B cell (primary cell): ENCODE data around the gene TNFAIP1. TPM values are rescaled to one million over a fixed set of nuclear protein-coding genes. Genes with fewer than 3 reads are reported as not detected.

Source experiments
- ATAC-seq: fragments of 200-7000 bp; cut with Tn5 transposase; one replicate; pipeline ENCODE4 v1.10.0; 2021; ENCODE audit warnings: low read depth, mild to moderate bottlenecking, moderate number of reproducible peaks, moderate library complexity
- CTCF ChIA-PET: fragments of 350-600 bp; sonication (Branson Sonifier 250); formaldehyde crosslinking; loops from one replicate; lab custom pipeline; 2021; ENCODE audit warnings: antibody characterized with exemption, inconsistent platforms; lab: Charles Lee
- POLR2A ChIA-PET: fragments of 350-600 bp; sonication (Branson Sonifier 250); formaldehyde crosslinking; loops from one replicate; lab custom pipeline; 2021; ENCODE audit warnings: antibody characterized with exemption; lab: Charles Lee
- DNase-seq: peaks from one replicate; pipeline ENCODE4 v3.0.0; 2013
- H2AFZ ChIP-seq: 2 replicates; pipeline ENCODE4 v1.6.1; 2012; ENCODE audit warnings: mild to moderate bottlenecking, low read depth, low read length; ENCODE audit not compliant: insufficient read depth, poor library complexity, severe bottlenecking
- H3K27ac ChIP-seq, 2 donors: 1 replicate in 1 of 2; 2 replicates in 1 of 2; pipeline ENCODE4 v1.5.1; 2012 to 2013; ENCODE audit warnings: low read length in 2 of 2, mild to moderate bottlenecking in 2 of 2, moderate library complexity in 1 of 2
- H3K27me3 ChIP-seq, 4 experiments: fragments of 200-600 bp in 1 of 4; sonication (generic) in 1 of 4; replicated peaks in 1 of 4; 1 replicate in 2 of 4; 2 replicates in 2 of 4; pipeline versions ENCODE4 v1.6.1 to v1.7.0; 2013 to 2016; ENCODE audit warnings: low read length in 3 of 4, mild to moderate bottlenecking in 2 of 4, mixed read lengths in 1 of 4, moderate library complexity in 1 of 4; ENCODE audit not compliant: insufficient read depth in 4 of 4, control insufficient read depth in 3 of 4; ENCODE audit errors: control extremely low read depth in 1 of 4
- H3K36me3 ChIP-seq, 2 experiments: replicated peaks in 1 of 2; 1 replicate in 1 of 2; 2 replicates in 1 of 2; pipeline versions ENCODE4 v1.6.1 to v1.7.1; 2013; ENCODE audit warnings: low read length in 1 of 2; ENCODE audit not compliant: insufficient read depth in 2 of 2, control insufficient read depth in 1 of 2; ENCODE audit errors: control extremely low read depth in 1 of 2, extremely low read depth in 1 of 2
- H3K4me1 ChIP-seq, 2 donors: fragments of 200-600 bp in 1 of 2; sonication (generic) in 1 of 2; 1 replicate in 1 of 2; 2 replicates in 1 of 2; pipeline versions ENCODE4 v1.5.1 to v1.6.1; 2013 to 2017; ENCODE audit warnings: low read length in 2 of 2; ENCODE audit not compliant: control insufficient read depth in 2 of 2, insufficient read depth in 2 of 2
- H3K4me2 ChIP-seq: replicated peaks from 2 replicates; pipeline ENCODE3; 2012; ENCODE audit warnings: mild to moderate bottlenecking, low read depth, low read length; ENCODE audit not compliant: poor library complexity, severe bottlenecking
- H3K4me3 ChIP-seq, 5 experiments: fragments of 200-600 bp in 1 of 5; sonication (generic) in 1 of 5; 1 replicate in 3 of 5; 2 replicates in 2 of 5; pipeline versions ENCODE4 v1.5.1 to v1.7.0; 2011 to 2016; ENCODE audit warnings: low read length in 4 of 5, mild to moderate bottlenecking in 4 of 5, low read depth in 2 of 5, control low read depth in 1 of 5, moderate library complexity in 1 of 5; ENCODE audit not compliant: insufficient read depth in 1 of 5; ENCODE audit errors: control extremely low read depth in 1 of 5, extremely low read depth in 1 of 5
- H3K79me2 ChIP-seq: fragments of 200-600 bp; sonication (generic); one replicate; pipeline ENCODE4 v1.6.0; 2016; ENCODE audit warnings: low read length; ENCODE audit not compliant: control insufficient read depth, insufficient read depth
- H3K9ac ChIP-seq: fragments of 200-600 bp; sonication (generic); 2 replicates; pipeline ENCODE4 v1.6.1; 2017; ENCODE audit warnings: mild to moderate bottlenecking, low read length, moderate library complexity
- H3K9me3 ChIP-seq, 3 donors: one replicate each; pipeline versions ENCODE4 v1.6.1 to v1.7.1; 2013; ENCODE audit warnings: low read length in 2 of 3; ENCODE audit not compliant: control insufficient read depth in 2 of 3, insufficient read depth in 1 of 3; ENCODE audit errors: control extremely low read depth in 1 of 3
- H4K20me1 ChIP-seq: 2 replicates; pipeline ENCODE4 v1.6.0; 2012; ENCODE audit warnings: mild to moderate bottlenecking, low read length; ENCODE audit not compliant: insufficient read depth, control insufficient read depth, poor library complexity, severe bottlenecking
- H3K27ac Mint-ChIP-seq: one replicate; pipeline ENCODE4 v1.8.0; 2021; ENCODE audit warnings: mixed read lengths
- H3K27me3 Mint-ChIP-seq: one replicate; pipeline ENCODE4 v1.8.0; 2021; ENCODE audit warnings: mixed read lengths
- H3K4me1 Mint-ChIP-seq: one replicate; pipeline ENCODE4 v1.8.0; 2021; ENCODE audit warnings: mixed read lengths
- H3K4me3 Mint-ChIP-seq: one replicate; pipeline ENCODE4 v1.8.0; 2021; ENCODE audit warnings: mixed read lengths
- H3K9me3 Mint-ChIP-seq: one replicate; pipeline ENCODE4 v1.8.0; 2022; ENCODE audit warnings: mixed read lengths; ENCODE audit not compliant: insufficient read depth
- CTCF ChIP-seq: fragments of 200-600 bp; IDR thresholded peaks from one replicate; pipeline ENCODE4 v1.8.0; 2022; ENCODE audit warnings: antibody characterized with exemption, mild to moderate bottlenecking
- EZH2 ChIP-seq: IDR thresholded peaks from 2 replicates; pipeline ENCODE4 v1.6.1; 2012; ENCODE audit warnings: borderline replicate concordance, low read depth, mild to moderate bottlenecking, moderate library complexity, low read length; ENCODE audit not compliant: insufficient read depth, poor library complexity, severe bottlenecking
- WGBS: methylation state at CpG from one replicate; pipeline ENCODE4 v1.1.5; 2013; ENCODE audit warnings: missing lambda C conversion rate; ENCODE audit not compliant: insufficient coverage; 5-methylcytosine and 5-hydroxymethylcytosine counted together
- intact Hi-C: fragments of 100-400 bp; cut with micrococcal nuclease; formaldehyde crosslinking; loops from one replicate; pipeline ENCODE4 v1.10.0; 2022
- polyA plus RNA-seq: library from polyadenylated mRNA; depleted of rRNA; stranded (reverse); fragments of >200 nt; gene quantifications from 2 replicates; pipeline ENCODE4 v1.2.3, GENCODE V29; 2012
- total RNA-seq, 2 donors: library from RNA; stranded (reverse); fragments of 120-200 nt in 1 of 2; gene quantifications; 1 replicate in 1 of 2; 2 replicates in 1 of 2; pipeline versions ENCODE4 v1.2.3 to v1.2.4, GENCODE V29; 2013 to 2022

Gene TNFAIP1
- total and polyA plus RNA-seq, 2 donors (not counting 1 experiment from before 2014, with no cell fraction given), result 10.7 to 20.4 TPM

GRCh38 chr17:28293994-28294393, 41.6 kb upstream of the TNFAIP1 start:
- peaks cover 23% of the 10 kb centered on the region for H3K4me1 Mint-ChIP-seq
- Histone ChIP-seq H3K79me2 (no peaks in the 10 kb centered on the region), H3K4me1 (peaks cover 16 to 19% of the 10 kb centered on the region in 2 donors), H4K20me1 (no peaks in the 10 kb centered on the region), H3K9me3 (peaks cover 0 to 4% (median 0%) of the 10 kb centered on the region in 3 donors), H3K27me3 (peaks cover 0 to 3% (median 0%) of the 10 kb centered on the region in 4 experiments), H3K9ac (no peak overlapping the region), H3K4me3 (no peak overlapping the region), H3K36me3 (no peaks in the 10 kb centered on the region), H3K4me2 (peak overlapping the region; percentile 40), H2AFZ (no peak overlapping the region), H3K27ac (peak overlapping the region; percentile 32 to 53)
- ATAC-seq, result peak; percentile 41
- DNase-seq, result peak; percentile 56
- WGBS, result 2% methylated on average over 4 of the region's 6 CpGs
- H3K4me3 Mint-ChIP-seq, result no peak overlapping the region
- H3K27me3 Mint-ChIP-seq, result no peaks in the 10 kb centered on the region
- intact Hi-C loops, result no loop called here
- TF ChIP-seq CTCF (no peak), EZH2 (no peak)
- H3K9me3 Mint-ChIP-seq, result no peaks in the 10 kb centered on the region
- H3K27ac Mint-ChIP-seq, result peak overlapping the region; percentile 53
- POLR2A ChIA-PET, result interaction anchor here (0.6 kb wide), 1 partner anchor 15 kb away, joined by 3 read pairs; no protein-coding TSS in a partner anchor
- CTCF ChIA-PET, result no interaction called here

GRCh38 chr17:28295677-28296578, 39.6 kb upstream of the TNFAIP1 start:
- peaks cover 0 to 4% (median 0%) of the 10 kb centered on the region in 3 donors for H3K9me3 ChIP-seq
- Mint-ChIP-seq H3K4me3 (no peak overlapping the region), H3K4me1 (peaks cover 25% of the 10 kb centered on the region), H3K27me3 (no peaks in the 10 kb centered on the region), H3K9me3 (no peaks in the 10 kb centered on the region), H3K27ac (no peak overlapping the region)
- no peak overlapping the region for H2AFZ ChIP-seq
- H3K4me1 ChIP-seq, result peaks cover 16 to 19% of the 10 kb centered on the region in 2 donors
- POLR2A ChIA-PET, result no interaction called here
- peaks cover 0 to 3% (median 0%) of the 10 kb centered on the region in 4 experiments for H3K27me3 ChIP-seq
- intact Hi-C loops, result no loop called here
- DNase-seq (no peak), ATAC-seq (no peak)
- no peaks in the 10 kb centered on the region for H3K36me3 ChIP-seq
- H3K9ac ChIP-seq, result no peak overlapping the region
- no peak overlapping the region for H3K4me2 ChIP-seq
- H3K27ac ChIP-seq, result no peak overlapping the region
- CTCF ChIA-PET, result no interaction called here
- 92% methylated on average over 1 of the region's 3 CpGs for WGBS
- no peak for TF ChIP-seq CTCF
- TF ChIP-seq EZH2, result no peak
- no peaks in the 10 kb centered on the region for H3K79me2 ChIP-seq
- H3K4me3 ChIP-seq, result no peak overlapping the region
- H4K20me1 ChIP-seq, result no peaks in the 10 kb centered on the region
